Stimulated activated CD4-positive, alpha-beta T cell treated with anti-CD3 and anti-CD28 coated beads, Interleukin-2, amount 100 ng/mL, for 48 hours (primary cell): Measurements from ENCODE around the gene PVALEF.

Experiments used
- DNase-seq, 2 donors: peaks; one replicate each; pipeline ENCODE4 v3.0.0-alpha.2; 2020

Gene PVALEF

DNA sequence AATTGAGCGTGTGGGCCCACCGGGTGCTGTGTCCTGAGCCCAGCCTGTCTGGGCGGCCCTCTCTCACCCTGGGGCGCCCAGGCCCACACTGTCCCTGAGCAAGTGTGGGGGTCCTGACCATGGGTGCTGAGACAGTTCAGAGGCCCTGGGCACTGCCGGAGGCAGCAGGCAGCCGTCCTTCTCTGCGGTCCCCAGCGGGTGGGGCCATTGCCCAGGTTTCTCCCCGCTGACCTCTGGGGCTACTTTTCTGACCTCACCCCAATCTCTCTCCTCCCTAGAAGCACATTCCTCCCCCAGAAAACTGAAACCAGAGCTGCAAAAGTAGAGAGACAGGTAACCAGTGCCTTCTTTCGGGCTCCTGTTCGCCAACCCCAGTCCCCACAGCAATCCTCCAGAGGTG lies 36.0 kb upstream of the PVALEF start:
- DNase-seq = no peak

GRCh38 chr17:81129711-81130367 lies 35.5 kb upstream of the PVALEF start:
- DNase-seq = no peak

GRCh38 chr17:81130385-81131361 lies 34.6 kb upstream of the PVALEF start:
- DNase-seq = no peak

DNA sequence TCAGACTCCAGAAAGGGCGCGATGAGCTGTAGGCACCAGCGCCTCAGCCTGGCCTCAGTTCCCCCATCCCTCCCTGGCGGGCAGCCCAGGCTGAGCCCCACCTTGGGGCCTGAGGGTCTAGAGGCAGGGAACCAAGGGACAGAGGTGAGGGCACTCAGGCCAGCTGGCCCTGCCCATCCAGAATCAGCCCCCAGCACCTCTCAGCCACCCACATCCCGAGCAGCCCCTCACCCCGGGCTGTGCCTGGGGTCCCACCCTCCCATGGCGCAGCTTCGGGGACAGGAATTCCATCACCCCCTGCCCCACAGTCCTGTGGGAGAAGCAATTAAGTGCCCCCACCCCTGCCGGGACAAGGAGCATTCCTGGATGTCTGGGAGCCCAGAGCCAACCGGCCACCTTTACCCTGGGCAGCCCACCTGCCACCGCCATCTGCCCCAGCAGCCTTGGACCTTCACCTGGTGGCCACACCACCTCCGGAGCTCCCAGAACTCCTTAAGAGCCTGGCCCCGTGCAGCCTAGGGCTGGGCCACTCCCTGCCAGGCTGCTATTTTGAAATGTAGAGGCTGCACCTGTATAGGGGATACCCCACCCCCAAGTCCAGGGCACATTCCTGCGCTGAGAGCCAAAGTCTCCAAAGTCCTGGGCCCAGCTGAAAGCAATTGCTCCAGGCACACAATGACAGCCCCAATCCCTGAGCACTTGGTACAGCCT lies 33.7 kb upstream of the PVALEF start:
- no peak for DNase-seq

- no peak for DNase-seq
These were observed 33.1 kb upstream of the PVALEF start for GRCh38 chr17:81132197-81132540.

DNA sequence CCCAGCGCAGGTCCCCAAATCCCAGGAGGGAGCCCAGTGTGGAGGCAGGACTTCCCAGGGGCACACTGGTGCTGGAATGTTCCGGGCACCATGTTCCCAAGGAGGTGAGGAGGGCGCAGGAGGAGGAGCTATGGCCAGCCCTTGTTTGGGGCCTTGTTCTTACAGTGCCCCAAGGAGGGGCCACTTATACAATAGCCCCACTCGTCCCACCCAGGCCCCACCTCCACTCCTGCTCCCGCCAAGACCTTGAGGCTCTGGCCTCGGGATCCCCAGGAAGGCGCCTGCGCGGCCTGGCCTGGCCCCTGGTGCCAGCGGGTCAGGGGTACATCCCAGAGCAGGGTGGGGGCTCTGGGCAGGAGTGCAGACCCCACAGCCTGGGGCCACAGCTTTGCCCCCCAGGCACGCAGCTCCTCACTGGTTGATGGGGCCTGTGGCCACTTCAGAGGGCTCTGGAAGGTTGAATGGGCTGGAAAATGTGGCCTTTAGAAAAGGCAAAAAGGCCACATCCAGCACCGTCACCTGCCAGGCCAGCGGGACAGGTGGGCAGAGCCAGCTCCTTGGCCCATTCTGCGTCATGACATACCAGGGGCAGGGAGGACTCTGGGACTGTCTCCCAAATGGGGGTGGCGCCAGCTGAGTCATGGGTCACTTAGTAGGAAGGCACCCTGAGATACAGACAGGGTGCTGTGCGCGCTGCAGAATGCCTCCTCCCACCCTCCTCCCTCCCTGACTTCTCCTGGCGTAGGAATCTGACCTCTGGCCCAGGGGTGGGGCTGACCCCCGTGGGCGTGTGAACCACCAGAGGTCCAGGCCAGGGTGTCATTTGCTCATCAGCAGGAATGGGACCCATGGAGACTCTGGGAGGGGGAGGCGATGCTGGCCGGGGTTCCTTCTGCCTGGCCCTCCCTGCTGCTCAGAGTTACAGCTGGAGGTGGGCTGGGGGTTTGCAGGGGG lies 32.3 kb upstream of the PVALEF start:
- DNase-seq = no peak

- no peak for DNase-seq
These were observed 31.1 kb upstream of the PVALEF start for GRCh38 chr17:81134064-81134781.

DNA sequence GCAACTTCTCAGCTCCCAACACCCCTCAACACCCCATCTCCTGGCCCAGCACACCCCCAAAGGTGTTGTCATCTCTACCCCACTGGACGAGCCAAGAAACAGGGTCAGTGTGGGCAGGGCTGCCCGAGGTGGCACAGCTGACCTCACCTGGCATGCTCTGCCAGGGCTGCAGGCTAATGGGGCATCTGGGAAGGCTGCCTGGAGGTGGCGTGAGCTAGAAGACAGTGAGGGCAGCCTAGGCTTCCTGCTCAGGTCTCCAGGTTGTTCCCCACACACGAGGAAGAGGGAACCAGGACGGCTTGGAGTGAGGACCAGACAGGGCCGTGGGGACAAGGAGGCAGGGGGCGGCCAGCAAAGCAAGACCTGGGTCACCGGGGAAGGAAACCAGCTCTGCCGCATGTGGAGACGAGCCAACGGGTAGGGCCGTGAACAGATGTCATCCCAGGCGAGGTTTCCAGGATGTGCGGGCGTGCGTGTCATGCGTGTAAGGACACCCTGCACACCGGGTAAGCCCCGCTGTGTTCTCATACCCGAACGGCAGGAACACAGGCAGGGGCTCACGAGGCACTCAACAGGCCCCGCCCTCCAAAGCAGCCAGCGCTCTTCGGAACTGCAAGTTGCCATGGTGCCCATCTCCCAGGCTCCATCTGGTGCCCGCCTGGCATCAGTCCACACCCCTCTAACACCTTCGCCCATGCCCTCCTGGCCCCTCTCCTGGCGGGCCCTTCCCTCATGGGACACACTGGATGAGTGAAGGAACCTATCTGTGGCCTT lies 29.6 kb upstream of the PVALEF start:
- no peak for DNase-seq

GRCh38 chr17:81136366-81136765 lies 28.9 kb upstream of the PVALEF start:
- no peak for DNase-seq

DNA sequence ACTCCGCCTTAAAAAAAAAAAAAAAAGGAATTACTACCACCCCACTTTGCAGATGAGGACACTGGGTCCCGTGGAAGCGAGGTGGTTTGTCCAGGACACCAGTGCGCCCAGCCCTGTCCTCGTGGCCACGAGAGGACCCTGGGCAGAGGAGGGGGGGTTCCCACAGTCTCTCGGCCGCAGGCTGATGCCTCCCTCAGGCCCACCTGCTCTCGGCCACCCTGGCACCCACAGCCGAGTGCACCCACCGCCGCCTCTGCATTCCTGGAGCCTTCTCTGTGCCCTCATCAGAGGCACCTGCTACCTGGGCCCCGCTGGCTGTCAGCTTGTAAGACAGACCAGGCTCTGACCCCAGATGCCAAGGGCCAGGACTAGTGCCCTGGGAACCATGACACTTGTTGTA lies 28.1 kb upstream of the PVALEF start:
- no peak for DNase-seq

- DNase-seq = no peak
These were observed 27.2 kb upstream of the PVALEF start for GRCh38 chr17:81138083-81138482.

GRCh38 chr17:81138500-81138899 lies 26.8 kb upstream of the PVALEF start:
- DNase-seq = no peak

GRCh38 chr17:81139428-81139827 lies 25.9 kb upstream of the PVALEF start:
- DNase-seq = no peak

GRCh38 chr17:81140018-81140417 lies 25.3 kb upstream of the PVALEF start:
- DNase-seq = no peak

- no peak for DNase-seq
These were observed 24.6 kb upstream of the PVALEF start for GRCh38 chr17:81140695-81141094.

GRCh38 chr17:81142301-81143199 lies 22.8 kb upstream of the PVALEF start:
- peak; percentile 53 to 54 for DNase-seq

GRCh38 chr17:81143200-81143527 lies 22.1 kb upstream of the PVALEF start:
- DNase-seq = no peak

- DNase-seq = no peak
These were observed 21.4 kb upstream of the PVALEF start for GRCh38 chr17:81143717-81144422.

- no peak for DNase-seq
These were observed 20.9 kb upstream of the PVALEF start for GRCh38 chr17:81144423-81144781.
